Measurements from ENCODE around the gene RHBDD3. TPM values are rescaled to one million over a fixed set of nuclear protein-coding genes. Genes with fewer than 3 reads are reported as not detected.

The RHBDD3 gene
- polyA plus RNA-seq, 4 donors: 13.6 to 43.1 (median 18.3) TPM

DNA sequence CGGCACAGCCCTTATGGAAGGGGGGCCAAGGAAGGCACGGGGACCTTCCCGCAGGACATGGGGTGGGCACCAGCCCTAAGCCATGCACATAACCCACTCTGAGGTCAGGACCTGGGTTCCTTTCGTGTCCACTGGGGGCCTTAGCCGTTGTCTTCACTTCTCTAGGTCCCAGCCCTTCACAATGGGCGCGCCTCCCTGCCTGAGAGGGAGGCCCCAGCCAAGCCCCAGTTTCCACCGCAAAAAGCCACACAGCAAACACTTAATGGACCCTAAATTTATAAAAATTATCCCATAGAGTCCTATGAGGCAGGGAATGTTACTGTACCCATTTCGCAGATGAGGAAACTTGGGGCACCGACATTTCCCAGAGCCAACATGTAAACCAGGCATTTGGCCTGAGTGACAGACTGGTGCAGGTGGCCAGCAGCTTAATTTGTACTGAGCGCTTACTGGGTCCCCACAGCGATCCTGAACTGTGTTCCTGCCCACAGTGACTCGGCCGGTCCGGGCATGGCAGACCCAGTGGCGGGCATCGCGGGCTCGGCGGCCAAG, 39.9 kb upstream of the RHBDD3 start:
- Histone ChIP-seq H3K4me1 (ENCODE audit: control insufficient read depth in 3 of 3, insufficient read depth in 2 of 3, low read depth in 1 of 3, low read length in 2 of 3) (peaks cover 11 to 54% (median 12%) of the 10 kb centered on the region in 3 donors), H3K9me3 (ENCODE audit: control insufficient read depth in 2 of 2, insufficient read depth in 1 of 2, low read depth in 1 of 2, low read length in 1 of 2) (no peaks in the 10 kb centered on the region), H3K36me3 (ENCODE audit: control insufficient read depth in 3 of 3, insufficient read depth in 2 of 3, low read depth in 1 of 3, low read length in 3 of 3) (peaks cover 0 to 19% (median 0%) of the 10 kb centered on the region in 3 donors), H3K27ac (ENCODE audit: low read depth in 1 of 3, low read length in 2 of 3) (peak overlapping the region in 1 of 3 donors; percentile 68), H3K27me3 (ENCODE audit: control insufficient read depth in 3 of 3, insufficient read depth in 3 of 3, low read length in 3 of 3) (peaks cover 0 to 2% (median 0%) of the 10 kb centered on the region in 3 donors), H3K4me3 (ENCODE audit: low read depth in 1 of 3, low read length in 3 of 3) (peak overlapping the region; percentile 65 to 78 (median 77))
- no peak for DNase-seq
- WGBS, 3 donors: 61 to 71% (median 62%) methylated on average over 20 of the region's 20 CpGs
- FAIRE-seq: no peak

- FAIRE-seq (no peak), DNase-seq (peak; percentile 80 to 90)
- Histone ChIP-seq H3K27ac (ENCODE audit: low read depth in 1 of 3, low read length in 2 of 3) (peak overlapping the region; percentile 47 to 72 (median 72)), H3K4me1 (ENCODE audit: control insufficient read depth in 3 of 3, insufficient read depth in 2 of 3, low read depth in 1 of 3, low read length in 2 of 3) (peaks cover 11 to 55% (median 12%) of the 10 kb centered on the region in 3 donors), H3K27me3 (ENCODE audit: control insufficient read depth in 3 of 3, insufficient read depth in 3 of 3, low read length in 3 of 3) (no peaks in the 10 kb centered on the region), H3K36me3 (ENCODE audit: control insufficient read depth in 3 of 3, insufficient read depth in 2 of 3, low read depth in 1 of 3, low read length in 3 of 3) (peaks cover 0 to 22% (median 0%) of the 10 kb centered on the region in 3 donors), H3K4me3 (ENCODE audit: low read depth in 1 of 3, low read length in 3 of 3) (peak overlapping the region; percentile 65 to 78 (median 77)), H3K9me3 (ENCODE audit: control insufficient read depth in 2 of 2, insufficient read depth in 1 of 2, low read depth in 1 of 2, low read length in 1 of 2) (no peaks in the 10 kb centered on the region)
- 4 to 11% (median 7%) methylated on average over 56 to 83 of the region's 83 CpGs for WGBS, 3 donors
These were observed 39.2 kb upstream of the RHBDD3 start for GRCh38 chr22:29306835-29307595.

- DNase-seq (peak; percentile 81 to 86), FAIRE-seq (no peak)
- Histone ChIP-seq H3K4me1 (ENCODE audit: control insufficient read depth in 3 of 3, insufficient read depth in 2 of 3, low read depth in 1 of 3, low read length in 2 of 3) (peaks cover 12 to 53% (median 14%) of the 10 kb centered on the region in 3 donors), H3K27ac (ENCODE audit: low read depth in 1 of 3, low read length in 2 of 3) (peak within 1 kb of the TSS; percentile 47 to 72 (median 72)), H3K9me3 (ENCODE audit: control insufficient read depth in 2 of 2, insufficient read depth in 1 of 2, low read depth in 1 of 2, low read length in 1 of 2) (no peaks in the 10 kb centered on the region), H3K27me3 (ENCODE audit: control insufficient read depth in 3 of 3, insufficient read depth in 3 of 3, low read length in 3 of 3) (no peaks in the 10 kb centered on the region), H3K4me3 (ENCODE audit: low read depth in 1 of 3, low read length in 3 of 3) (peak within 1 kb of the TSS; percentile 65 to 78 (median 77)), H3K36me3 (ENCODE audit: control insufficient read depth in 3 of 3, insufficient read depth in 2 of 3, low read depth in 1 of 3, low read length in 3 of 3) (peaks cover 0 to 26% (median 0%) of the 10 kb centered on the region in 3 donors)
- 0 to 1% (median 1%) methylated on average over 34 to 40 of the region's 40 CpGs for WGBS, 3 donors
These were observed 38.5 kb upstream of the RHBDD3 start, which contains the start of gene GAS2L1 for GRCh38 chr22:29306175-29306834. Gene GAS2L1, plus strand, starts transcription at chr22:29306650. Its CDS starts 1,456 bp downstream, at chr22:29308106.

GRCh38 chr22:29305836-29306174, 38.0 kb upstream of the RHBDD3 start:
- H3K9me3 ChIP-seq (ENCODE audit: control insufficient read depth in 2 of 2, insufficient read depth in 1 of 2, low read depth in 1 of 2, low read length in 1 of 2): no peaks in the 10 kb centered on the region
- 41 to 50% (median 47%) methylated on average over 7 of the region's 7 CpGs for WGBS, 3 donors
- peaks cover 12 to 48% (median 14%) of the 10 kb centered on the region in 3 donors for H3K4me1 ChIP-seq (ENCODE audit: control insufficient read depth in 3 of 3, insufficient read depth in 2 of 3, low read depth in 1 of 3, low read length in 2 of 3)
- H3K27ac ChIP-seq (ENCODE audit: low read depth in 1 of 3, low read length in 2 of 3): peak overlapping the region in 1 of 3 donors; percentile 22
- FAIRE-seq (no peak), DNase-seq (no peak)
- peaks cover 0 to 31% (median under 1%) of the 10 kb centered on the region in 3 donors for H3K36me3 ChIP-seq (ENCODE audit: control insufficient read depth in 3 of 3, insufficient read depth in 2 of 3, low read depth in 1 of 3, low read length in 3 of 3)
- H3K27me3 ChIP-seq (ENCODE audit: control insufficient read depth in 3 of 3, insufficient read depth in 3 of 3, low read length in 3 of 3): no peaks in the 10 kb centered on the region
- H3K4me3 ChIP-seq (ENCODE audit: low read depth in 1 of 3, low read length in 3 of 3): peak overlapping the region in 1 of 3 donors; percentile 78

DNA sequence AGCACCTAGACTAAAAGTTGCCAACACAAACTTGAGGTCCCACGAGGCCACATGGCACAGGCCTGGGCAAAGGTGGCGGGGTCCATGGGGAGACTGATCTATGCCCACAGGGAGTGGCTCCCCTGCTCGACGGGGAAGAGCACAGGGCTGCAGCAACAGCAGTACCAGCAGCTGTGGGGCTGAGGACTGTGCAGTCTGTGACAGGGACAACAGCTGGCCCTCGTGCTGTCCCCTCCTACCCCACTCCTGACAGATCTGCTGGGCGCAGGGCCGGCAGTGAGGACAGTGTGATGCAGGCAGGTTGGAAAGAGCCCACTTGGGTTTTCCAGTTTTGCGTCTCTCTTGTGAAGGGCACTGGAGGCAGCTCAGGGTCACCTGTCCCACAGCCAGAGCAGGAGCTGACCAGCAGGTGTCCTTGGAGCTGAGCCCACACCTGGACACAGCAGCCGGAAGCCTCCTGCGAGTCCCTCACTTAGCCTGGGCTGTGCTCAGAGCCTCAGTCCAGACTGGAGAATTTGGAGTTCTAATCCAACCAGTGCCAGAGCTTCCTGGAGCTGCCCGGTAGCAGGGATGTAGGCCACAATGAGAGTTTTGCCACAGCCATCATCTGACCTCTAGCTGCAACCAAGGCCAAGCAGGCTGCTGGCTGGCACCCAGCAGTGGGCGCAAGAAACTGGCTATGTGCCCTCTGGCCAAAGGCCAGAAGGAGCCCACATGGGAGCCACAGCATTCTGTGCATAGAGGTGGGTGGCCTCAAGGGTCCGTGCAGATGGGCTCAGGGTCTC, 35.1 kb upstream of the RHBDD3 start:
- H3K27me3 ChIP-seq (ENCODE audit: control insufficient read depth in 3 of 3, insufficient read depth in 3 of 3, low read length in 3 of 3): no peaks in the 10 kb centered on the region
- DNase-seq (peak in 1 of 2 donors; percentile 93), FAIRE-seq (no peak)
- no peaks in the 10 kb centered on the region for H3K9me3 ChIP-seq (ENCODE audit: control insufficient read depth in 2 of 2, insufficient read depth in 1 of 2, low read depth in 1 of 2, low read length in 1 of 2)
- 13 to 43% (median 31%) methylated on average over 13 of the region's 13 CpGs for WGBS, 3 donors
- no peak overlapping the region for H3K4me3 ChIP-seq (ENCODE audit: low read depth in 1 of 3, low read length in 3 of 3)
- H3K27ac ChIP-seq (ENCODE audit: low read depth in 1 of 3, low read length in 2 of 3): peak overlapping the region in 2 of 3 donors; percentile 59 to 69
- H3K36me3 ChIP-seq (ENCODE audit: control insufficient read depth in 3 of 3, insufficient read depth in 2 of 3, low read depth in 1 of 3, low read length in 3 of 3): peaks cover 22 to 53% (median 22%) of the 10 kb centered on the region in 3 donors
- H3K4me1 ChIP-seq (ENCODE audit: control insufficient read depth in 3 of 3, insufficient read depth in 2 of 3, low read depth in 1 of 3, low read length in 2 of 3): peaks cover 2 to 25% (median 8%) of the 10 kb centered on the region in 3 donors

GRCh38 chr22:29302402-29302680, 34.6 kb upstream of the RHBDD3 start:
- DNase-seq (no peak), FAIRE-seq (no peak)
- Histone ChIP-seq H3K4me3 (ENCODE audit: low read depth in 1 of 3, low read length in 3 of 3) (no peak overlapping the region), H3K27me3 (ENCODE audit: control insufficient read depth in 3 of 3, insufficient read depth in 3 of 3, low read length in 3 of 3) (no peaks in the 10 kb centered on the region), H3K36me3 (ENCODE audit: control insufficient read depth in 3 of 3, insufficient read depth in 2 of 3, low read depth in 1 of 3, low read length in 3 of 3) (peaks cover 26 to 59% (median 26%) of the 10 kb centered on the region in 3 donors), H3K9me3 (ENCODE audit: control insufficient read depth in 2 of 2, insufficient read depth in 1 of 2, low read depth in 1 of 2, low read length in 1 of 2) (no peaks in the 10 kb centered on the region), H3K27ac (ENCODE audit: low read depth in 1 of 3, low read length in 2 of 3) (peak overlapping the region in 2 of 3 donors; percentile 59 to 69), H3K4me1 (ENCODE audit: control insufficient read depth in 3 of 3, insufficient read depth in 2 of 3, low read depth in 1 of 3, low read length in 2 of 3) (peaks cover 0 to 20% (median 8%) of the 10 kb centered on the region in 3 donors)
- WGBS, 3 donors: 13 to 56% (median 32%) methylated on average over 2 of the region's 2 CpGs

DNA sequence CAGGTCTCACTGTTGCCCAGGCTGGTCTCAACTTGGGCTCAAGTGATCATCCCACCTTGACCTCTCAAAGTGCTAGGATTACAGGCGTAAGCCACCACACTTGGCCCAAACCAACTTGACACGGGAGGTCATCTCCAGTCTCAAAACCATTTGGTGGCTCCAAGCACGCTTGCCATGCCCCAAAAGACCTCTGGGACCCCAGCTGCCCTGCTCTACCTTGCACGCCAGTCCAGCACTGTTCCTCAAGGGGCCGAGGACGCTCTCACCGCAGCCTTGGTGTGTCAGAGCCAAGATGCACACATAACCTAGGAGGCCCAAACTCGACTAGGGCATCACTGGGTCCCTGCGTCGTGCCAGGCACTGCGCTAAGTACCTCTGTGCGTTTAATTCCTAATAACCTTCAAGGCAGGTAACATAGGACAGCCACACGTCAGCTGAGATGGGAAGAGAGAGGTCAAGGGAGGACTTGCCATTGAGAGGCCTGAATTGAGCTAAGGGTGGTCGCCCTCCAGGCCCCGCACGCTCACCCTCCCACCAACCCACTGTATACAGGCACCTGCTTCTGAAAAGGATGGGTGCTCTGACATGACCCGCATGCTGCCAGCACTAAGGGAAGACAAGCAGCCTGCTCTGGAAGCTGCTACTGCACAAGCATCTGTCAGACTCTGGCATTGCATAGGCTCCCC, 34.1 kb upstream of the RHBDD3 start:
- peak overlapping the region in 2 of 3 donors; percentile 32 to 69 for H3K27ac ChIP-seq (ENCODE audit: low read depth in 1 of 3, low read length in 2 of 3)
- H3K36me3 ChIP-seq (ENCODE audit: control insufficient read depth in 3 of 3, insufficient read depth in 2 of 3, low read depth in 1 of 3, low read length in 3 of 3): peaks cover 29 to 63% (median 31%) of the 10 kb centered on the region in 3 donors
- H3K27me3 ChIP-seq (ENCODE audit: control insufficient read depth in 3 of 3, insufficient read depth in 3 of 3, low read length in 3 of 3): no peaks in the 10 kb centered on the region
- H3K4me3 ChIP-seq (ENCODE audit: low read depth in 1 of 3, low read length in 3 of 3): no peak overlapping the region
- FAIRE-seq (no peak), DNase-seq (no peak)
- 60 to 83% (median 62%) methylated on average over 17 of the region's 17 CpGs for WGBS, 3 donors
- peaks cover 0 to 18% (median 8%) of the 10 kb centered on the region in 3 donors for H3K4me1 ChIP-seq (ENCODE audit: control insufficient read depth in 3 of 3, insufficient read depth in 2 of 3, low read depth in 1 of 3, low read length in 2 of 3)
- H3K9me3 ChIP-seq (ENCODE audit: control insufficient read depth in 2 of 2, insufficient read depth in 1 of 2, low read depth in 1 of 2, low read length in 1 of 2): no peaks in the 10 kb centered on the region

All from small intestine (tissue), 7 donors.